HepG2 (cell line): ENCODE results near the gene ANG. TPM values are rescaled to one million over a fixed set of nuclear protein-coding genes. Genes with fewer than 3 reads are reported as not detected.

Source experiments
- ARNT2 ChIP-seq: sonication (generic); formaldehyde crosslinking; IDR thresholded peaks from 2 replicates; pipeline ENCODE4 v1.8.0; 2022; ENCODE audit warnings: mild to moderate bottlenecking, low read depth, missing genetic modification reagents, moderate library complexity
- ATF7 ChIP-seq, 2 experiments: fragments of 450-650 bp in 1 of 2; sonication (generic) in 1 of 2; formaldehyde crosslinking in 1 of 2; IDR thresholded peaks; 2 replicates each; pipeline versions ENCODE4 v1.4.0 to v1.6.1; 2016 to 2020; ENCODE audit warnings: antibody characterized with exemption in 1 of 2, mild to moderate bottlenecking in 1 of 2, missing genetic modification reagents in 1 of 2
- EP300 ChIP-seq, 3 experiments: sonication (generic) in 1 of 3; formaldehyde crosslinking in 1 of 3; IDR thresholded peaks; 2 replicates each; pipeline versions ENCODE4 v1.5.1 to v1.6.1; 2011 to 2020; ENCODE audit warnings: low read depth in 2 of 3, low read length in 2 of 3, borderline replicate concordance in 1 of 3, improper control_type of control experiment in 1 of 3, mild to moderate bottlenecking in 1 of 3, missing genetic modification reagents in 1 of 3, moderate library complexity in 1 of 3
- FOXM1 ChIP-seq: sonication (generic); formaldehyde crosslinking; IDR thresholded peaks from 2 replicates; pipeline ENCODE4 v1.5.0; 2020; ENCODE audit warnings: missing genetic modification reagents
- MIER3 ChIP-seq: IDR thresholded peaks from 2 replicates; pipeline ENCODE4 v1.6.1; 2016; ENCODE audit warnings: missing compliant biosample characterization, borderline replicate concordance
- SALL1 ChIP-seq: sonication (generic); formaldehyde crosslinking; IDR thresholded peaks from 2 replicates; pipeline ENCODE4 v1.8.0; 2022; ENCODE audit warnings: mild to moderate bottlenecking, missing genetic modification reagents
- TGIF2 ChIP-seq: IDR thresholded peaks from 2 replicates; pipeline ENCODE4 v1.6.1; 2016; ENCODE audit warnings: control low read depth, missing compliant biosample characterization
- THAP11 ChIP-seq: IDR thresholded peaks from 2 replicates; pipeline ENCODE4 v1.6.1; 2016; ENCODE audit warnings: missing biosample characterization, missing genetic modification reagents
- ZNF260 ChIP-seq: sonication (generic); formaldehyde crosslinking; IDR thresholded peaks from 2 replicates; pipeline ENCODE4 v1.4.0; 2020; ENCODE audit warnings: missing genetic modification reagents, low read depth, mild to moderate bottlenecking, borderline replicate concordance
- ZNF335 ChIP-seq: sonication (generic); formaldehyde crosslinking; IDR thresholded peaks from 2 replicates; pipeline ENCODE4 v1.4.0; 2020; ENCODE audit warnings: missing genetic modification reagents
- ZNF543 ChIP-seq: sonication (generic); formaldehyde crosslinking; IDR thresholded peaks from 2 replicates; pipeline ENCODE4 v1.4.0; 2020; ENCODE audit warnings: mild to moderate bottlenecking, missing genetic modification reagents
- ZNF672 ChIP-seq: sonication (generic); formaldehyde crosslinking; IDR thresholded peaks from 2 replicates; pipeline ENCODE4 v1.8.1; 2022; ENCODE audit warnings: missing genetic modification reagents
- ZNF816 ChIP-seq: sonication (generic); formaldehyde crosslinking; IDR thresholded peaks from 2 replicates; pipeline ENCODE4 v1.8.0; 2022; ENCODE audit warnings: missing genetic modification reagents, mild to moderate bottlenecking, borderline replicate concordance
- ZNF839 ChIP-seq: sonication (generic); formaldehyde crosslinking; IDR thresholded peaks from 2 replicates; pipeline ENCODE4 v1.4.0; 2020; ENCODE audit warnings: missing genetic modification reagents, mild to moderate bottlenecking, borderline replicate concordance
- polyA plus RNA-seq, 8 experiments: library from polyadenylated mRNA; depleted of rRNA in 3 of 8; stranded (reverse) in 7 of 8; unstranded in 1 of 8; fragments of >200 nt; fragmentation: Illumina TruSeq in 4 of 8; extraction: Trizol in 4 of 8; gene quantifications; 2 replicates each; pipeline versions ENCODE4 v1.2.1 to v1.2.3, GENCODE V29; 2011 to 2016; ENCODE audit warnings: low read depth in 4 of 8, missing spikeins in 1 of 8, mixed read lengths in 1 of 8; ENCODE audit not compliant: insufficient read depth in 1 of 8
- total RNA-seq, 5 experiments: library from RNA; depleted of rRNA; stranded (reverse); fragments of >200 nt; fragmentation: Illumina TruSeq; extraction: Trizol; gene quantifications; 2 replicates each; pipeline ENCODE4 v1.2.3, GENCODE V29; 2016; ENCODE audit warnings: low read depth in 1 of 5
- TF ChIP-seq, protein P1 (sequence below): sonication (generic); formaldehyde crosslinking; IDR thresholded peaks from 2 replicates; pipeline ENCODE4 v1.8.1; 2023; ENCODE audit warnings: mild to moderate bottlenecking, inconsistent platforms, moderate library complexity, missing genetic modification reagents, borderline replicate concordance
- TF ChIP-seq, protein P2 (sequence below): fragments of 450-650 bp; IDR thresholded peaks from 2 replicates; pipeline ENCODE4 v1.6.1; 2016
- TF ChIP-seq, protein P3 (sequence below): IDR thresholded peaks from 2 replicates; pipeline ENCODE4 v1.6.1; 2016; ENCODE audit warnings: missing compliant biosample characterization, missing genetic modification reagents, borderline replicate concordance
- TF ChIP-seq, protein P4 (sequence below): sonication (generic); formaldehyde crosslinking; IDR thresholded peaks from 2 replicates; pipeline ENCODE4 v1.5.1; 2020; ENCODE audit warnings: mild to moderate bottlenecking, missing genetic modification reagents

ANG gene
- total and polyA plus RNA-seq, 2 of the 13 experiments (the other 11 are each of a cell fraction or from before 2014, with no cell fraction given), result 83.6 to 401 TPM

DNA sequence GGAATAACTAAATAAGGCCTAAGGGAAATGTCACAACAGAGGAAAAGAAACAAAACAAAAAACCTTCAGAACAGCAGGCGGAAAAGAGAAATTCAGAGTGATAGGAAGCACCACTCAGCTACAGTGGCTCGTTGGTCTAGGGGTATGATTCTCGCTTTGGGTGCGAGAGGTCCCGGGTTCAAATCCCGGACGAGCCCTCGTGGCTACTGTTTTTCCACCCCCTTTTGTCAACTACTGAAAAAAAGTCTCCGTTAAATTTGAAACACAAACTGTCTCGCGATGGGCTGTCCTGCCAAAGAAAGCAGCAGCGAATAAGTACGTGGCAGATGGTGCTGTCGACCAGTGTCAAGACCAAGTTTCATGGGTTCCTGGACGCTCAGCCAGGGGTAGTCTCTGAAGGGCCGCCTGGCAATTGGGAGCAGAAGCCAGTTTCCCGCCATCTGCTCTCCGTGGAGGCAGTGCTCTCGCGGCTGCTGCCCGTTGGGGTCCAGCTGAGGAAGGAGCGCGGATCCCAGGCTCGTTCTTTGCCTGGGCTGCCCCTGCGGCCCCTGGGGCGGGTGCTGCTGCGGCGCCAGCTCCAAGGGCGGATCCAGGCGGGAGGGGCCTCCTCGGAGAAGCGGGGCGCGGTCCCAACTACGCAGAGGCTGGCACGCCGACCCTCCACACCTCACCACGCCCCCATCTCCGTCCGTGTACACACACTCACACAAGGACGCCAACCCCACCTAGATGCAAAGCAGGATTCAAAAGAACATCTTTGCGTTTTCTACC, 4.5 kb upstream of the ANG start, which contains the start of gene RNASE4 (continued):
- TF ChIP-seq ATF7 (IDR thresholded peaks at IDR 0.05) (no peak; the same call in 1 of the 2 replicates), ATF7 (CRISPR knock-in tag; IDR thresholded peaks at IDR 0.05) (no peak), ZNF260 (CRISPR knock-in tag) (no peak), THAP11 (peak; percentile 70), FOXM1 (CRISPR knock-in tag) (0 out of 2 replicates have a peak, but pooled peaks have one; percentile 48), ZNF672 (CRISPR knock-in tag) (no peak), ARNT2 (no peak; the same call in none of the 2 replicates), MIER3 (0 out of 2 replicates have a peak, but pooled peaks have one; percentile 14), ZNF543 (CRISPR knock-in tag) (no peak), ZNF816 (CRISPR knock-in tag) (peak; percentile 92; the same call in 1 of the 2 replicates), TGIF2 (CRISPR knock-in tag) (peak; percentile 81; the same call in 1 of the 2 replicates), EP300 (IDR thresholded peaks at IDR 0.05; ENCODE audit: low read depth in 2 of 2, low read length in 2 of 2) (peak in 1 of 2 experiments; percentile 29; a peak in 2 of 4 replicates), EP300 (CRISPR knock-in tag; IDR thresholded peaks at IDR 0.05; ENCODE audit: borderline replicate concordance) (no peak; the same call in 1 of the 2 replicates), SALL1 (peak; percentile 82), ZNF335 (peak; percentile 79; the same call in 1 of the 2 replicates), ZNF839 (no peak)
- TF ChIP-seq, protein P1, sequence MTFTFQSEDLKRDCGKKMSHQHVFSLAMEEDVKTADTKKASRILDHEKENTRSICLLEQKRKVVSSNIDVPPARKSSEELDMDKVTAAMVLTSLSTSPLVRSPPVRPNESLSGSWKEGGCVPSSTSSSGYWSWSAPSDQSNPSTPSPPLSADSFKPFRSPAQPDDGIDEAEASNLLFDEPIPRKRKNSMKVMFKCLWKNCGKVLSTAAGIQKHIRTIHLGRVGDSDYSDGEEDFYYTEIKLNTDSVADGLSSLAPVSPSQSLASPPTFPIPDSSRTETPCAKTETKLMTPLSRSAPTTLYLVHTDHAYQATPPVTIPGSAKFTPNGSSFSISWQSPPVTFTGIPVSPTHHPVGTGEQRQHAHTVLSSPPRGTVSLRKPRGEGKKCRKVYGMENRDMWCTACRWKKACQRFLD, result no peak; the same call in 1 of the 2 replicates
- TF ChIP-seq, protein P2, sequence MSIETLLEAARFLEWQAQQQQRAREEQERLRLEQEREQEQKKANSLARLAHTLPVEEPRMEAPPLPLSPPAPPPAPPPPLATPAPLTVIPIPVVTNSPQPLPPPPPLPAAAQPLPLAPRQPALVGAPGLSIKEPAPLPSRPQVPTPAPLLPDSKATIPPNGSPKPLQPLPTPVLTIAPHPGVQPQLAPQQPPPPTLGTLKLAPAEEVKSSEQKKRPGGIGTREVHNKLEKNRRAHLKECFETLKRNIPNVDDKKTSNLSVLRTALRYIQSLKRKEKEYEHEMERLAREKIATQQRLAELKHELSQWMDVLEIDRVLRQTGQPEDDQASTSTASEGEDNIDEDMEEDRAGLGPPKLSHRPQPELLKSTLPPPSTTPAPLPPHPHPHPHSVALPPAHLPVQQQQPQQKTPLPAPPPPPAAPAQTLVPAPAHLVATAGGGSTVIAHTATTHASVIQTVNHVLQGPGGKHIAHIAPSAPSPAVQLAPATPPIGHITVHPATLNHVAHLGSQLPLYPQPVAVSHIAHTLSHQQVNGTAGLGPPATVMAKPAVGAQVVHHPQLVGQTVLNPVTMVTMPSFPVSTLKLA, result peak; percentile 22
- TF ChIP-seq, protein P3, sequence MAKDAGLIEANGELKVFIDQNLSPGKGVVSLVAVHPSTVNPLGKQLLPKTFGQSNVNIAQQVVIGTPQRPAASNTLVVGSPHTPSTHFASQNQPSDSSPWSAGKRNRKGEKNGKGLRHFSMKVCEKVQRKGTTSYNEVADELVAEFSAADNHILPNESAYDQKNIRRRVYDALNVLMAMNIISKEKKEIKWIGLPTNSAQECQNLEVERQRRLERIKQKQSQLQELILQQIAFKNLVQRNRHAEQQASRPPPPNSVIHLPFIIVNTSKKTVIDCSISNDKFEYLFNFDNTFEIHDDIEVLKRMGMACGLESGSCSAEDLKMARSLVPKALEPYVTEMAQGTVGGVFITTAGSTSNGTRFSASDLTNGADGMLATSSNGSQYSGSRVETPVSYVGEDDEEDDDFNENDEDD (CRISPR knock-in tag), result peak; percentile 67; the same call in 1 of the 2 replicates
- TF ChIP-seq, protein P4, sequence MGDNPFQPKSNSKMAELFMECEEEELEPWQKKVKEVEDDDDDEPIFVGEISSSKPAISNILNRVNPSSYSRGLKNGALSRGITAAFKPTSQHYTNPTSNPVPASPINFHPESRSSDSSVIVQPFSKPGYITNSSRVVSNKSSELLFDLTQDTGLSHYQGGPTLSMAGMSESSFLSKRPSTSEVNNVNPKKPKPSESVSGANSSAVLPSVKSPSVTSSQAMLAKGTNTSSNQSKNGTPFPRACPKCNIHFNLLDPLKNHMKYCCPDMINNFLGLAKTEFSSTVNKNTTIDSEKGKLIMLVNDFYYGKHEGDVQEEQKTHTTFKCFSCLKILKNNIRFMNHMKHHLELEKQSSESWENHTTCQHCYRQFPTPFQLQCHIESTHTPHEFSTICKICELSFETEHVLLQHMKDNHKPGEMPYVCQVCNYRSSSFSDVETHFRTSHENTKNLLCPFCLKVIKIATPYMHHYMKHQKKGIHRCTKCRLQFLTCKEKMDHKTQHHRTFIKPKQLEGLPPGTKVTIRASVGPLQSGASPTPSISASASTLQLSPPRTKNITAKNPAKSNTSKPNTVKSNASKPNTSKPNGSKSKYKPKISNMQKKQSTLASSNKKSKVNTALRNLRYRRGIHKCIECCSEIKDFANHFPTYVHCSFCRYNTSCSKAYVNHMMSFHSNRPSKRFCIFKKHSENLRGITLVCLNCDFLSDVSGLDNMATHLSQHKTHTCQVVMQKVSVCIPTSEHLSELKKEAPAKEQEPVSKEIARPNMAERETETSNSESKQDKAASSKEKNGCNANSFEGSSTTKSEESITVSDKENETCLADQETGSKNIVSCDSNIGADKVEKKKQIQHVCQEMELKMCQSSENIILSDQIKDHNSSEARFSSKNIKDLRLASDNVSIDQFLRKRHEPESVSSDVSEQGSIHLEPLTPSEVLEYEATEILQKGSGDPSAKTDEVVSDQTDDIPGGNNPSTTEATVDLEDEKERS (CRISPR knock-in tag), result peak; percentile 77; the same call in 1 of the 2 replicates
